Stimulated activated CD8-positive, alpha-beta memory T cell treated with anti-CD3 and anti-CD28 coated beads, Interleukin-4, amount 100 ng/mL, for 48 hours (primary cell): ENCODE results near the gene CACNG8.

Experiments
- DNase-seq: peaks from one replicate; pipeline ENCODE4 v3.0.0-alpha.2; 2020

Gene CACNG8

GRCh38 chr19:53965091-53965490, 2.4 kb downstream of the CACNG8 start:
- DNase-seq: no peak

GRCh38 chr19:53966931-53967330, 4.2 kb downstream of the CACNG8 start:
- no peak for DNase-seq

- DNase-seq: no peak
Measured at GRCh38 chr19:53969366-53969765, 6.6 kb downstream of the CACNG8 start.

- DNase-seq: no peak
Measured at GRCh38 chr19:53971673-53972072, 8.9 kb downstream of the CACNG8 start.

- DNase-seq: peak; percentile 74
Measured at GRCh38 chr19:53977429-53977990, 14.8 kb downstream of the CACNG8 start.

GRCh38 chr19:53977991-53978731, 15.4 kb downstream of the CACNG8 start:
- peak; percentile 62 for DNase-seq

- no peak for DNase-seq
Measured at GRCh38 chr19:53978975-53979801, 16.5 kb downstream of the CACNG8 start.

GRCh38 chr19:53980539-53981375, 18.0 kb downstream of the CACNG8 start:
- DNase-seq: no peak

GRCh38 chr19:53981376-53981951, 18.7 kb downstream of the CACNG8 start:
- DNase-seq: no peak

- no peak for DNase-seq
Measured at GRCh38 chr19:53982001-53982451, 19.3 kb downstream of the CACNG8 start.

- DNase-seq: no peak
Measured at GRCh38 chr19:53982611-53983010, 19.9 kb downstream of the CACNG8 start.

- no peak for DNase-seq
Measured at GRCh38 chr19:53983457-53984289, 20.9 kb downstream of the CACNG8 start.

- DNase-seq: no peak
Measured at GRCh38 chr19:53985863-53986262, 23.1 kb downstream of the CACNG8 start.

GRCh38 chr19:53988981-53989380, 26.2 kb downstream of the CACNG8 start:
- DNase-seq: no peak

GRCh38 chr19:53989600-53990533, 27.1 kb downstream of the CACNG8 start:
- DNase-seq: no peak

- DNase-seq: no peak
Measured at GRCh38 chr19:53991224-53992113, 28.7 kb downstream of the CACNG8 start, which contains the start of gene CACNG6. TSS of gene CACNG6 (plus strand) at chr19:53991637. CDS start at chr19:53992878, 1,241 bp downstream.

- no peak for DNase-seq
Measured at GRCh38 chr19:53992211-53992610, 29.5 kb downstream of the CACNG8 start.

- no peak for DNase-seq
Measured at GRCh38 chr19:53992815-53993214, 30.1 kb downstream of the CACNG8 start.

GRCh38 chr19:53993448-53993847, 30.7 kb downstream of the CACNG8 start:
- DNase-seq: no peak
